CD4-positive, CD25-positive, alpha-beta regulatory T cell (primary cell): ENCODE measurements around the gene TMEM158. TPM values are rescaled to one million over a fixed set of nuclear protein-coding genes. Genes with fewer than 3 reads are reported as not detected.

Experiments
- ATAC-seq, 2 donors: fragments of 150-1000 bp; cut with Tn5 transposase; one replicate each; pipeline ENCODE4 v1.10.0; 2021; ENCODE audit warnings: low read depth in 2 of 2, moderate number of reproducible peaks in 2 of 2, moderate library complexity in 1 of 2
- DNase-seq, 3 donors: peaks; one replicate each; pipeline versions ENCODE4 v3.0.0 to v3.0.0-alpha.2; 2012 to 2022; ENCODE audit warnings: mixed read lengths in 1 of 3
- H3K27ac ChIP-seq: one replicate; pipeline ENCODE4 v1.7.0; 2013; ENCODE audit warnings: mild to moderate bottlenecking, low read length; ENCODE audit not compliant: insufficient read depth, poor library complexity, severe bottlenecking
- H3K27me3 ChIP-seq: one replicate; pipeline ENCODE4 v1.7.0; 2013; ENCODE audit warnings: low read length; ENCODE audit not compliant: control insufficient read depth, insufficient read depth
- H3K36me3 ChIP-seq: one replicate; pipeline ENCODE4 v1.7.0; 2013; ENCODE audit warnings: mild to moderate bottlenecking, low read length, moderate library complexity; ENCODE audit not compliant: control insufficient read depth, insufficient read depth
- H3K4me1 ChIP-seq: 2 replicates; pipeline ENCODE4 v1.7.0; 2013; ENCODE audit warnings: mild to moderate bottlenecking, low read length; ENCODE audit not compliant: insufficient read depth, control insufficient read depth, poor library complexity, severe bottlenecking
- H3K4me3 ChIP-seq: one replicate; pipeline ENCODE4 v1.7.0; 2013; ENCODE audit warnings: low read depth, mild to moderate bottlenecking, low read length, moderate library complexity
- H3K9me3 ChIP-seq, 2 experiments: 1 replicate in 1 of 2; 2 replicates in 1 of 2; pipeline ENCODE4 v1.7.0; 2013; ENCODE audit warnings: low read length in 2 of 2, mild to moderate bottlenecking in 1 of 2, moderate library complexity in 1 of 2; ENCODE audit not compliant: control insufficient read depth in 2 of 2
- H3K27ac Mint-ChIP-seq, 3 donors: one replicate each; pipeline ENCODE4 v1.8.0; 2020 to 2022; ENCODE audit warnings: mild to moderate bottlenecking in 3 of 3, mixed read lengths in 3 of 3, moderate library complexity in 2 of 3
- H3K27me3 Mint-ChIP-seq: one replicate; pipeline ENCODE4 v1.8.0; 2022; ENCODE audit warnings: mild to moderate bottlenecking, mixed read lengths
- H3K36me3 Mint-ChIP-seq: one replicate; pipeline ENCODE4 v1.8.0; 2020; ENCODE audit warnings: mixed read lengths
- H3K4me1 Mint-ChIP-seq, 4 donors: one replicate each; pipeline ENCODE4 v1.8.0; 2020 to 2022; ENCODE audit warnings: mixed read lengths in 4 of 4, mild to moderate bottlenecking in 1 of 4
- H3K4me3 Mint-ChIP-seq, 4 donors: one replicate each; pipeline ENCODE4 v1.8.0; 2020 to 2022; ENCODE audit warnings: mild to moderate bottlenecking in 4 of 4, mixed read lengths in 4 of 4, moderate library complexity in 3 of 4
- H3K9me3 Mint-ChIP-seq, 7 donors: one replicate each; pipeline ENCODE4 v1.8.0; 2020 to 2022; ENCODE audit warnings: mixed read lengths in 7 of 7, mild to moderate bottlenecking in 3 of 7, moderate library complexity in 2 of 7
- polyA plus RNA-seq, 4 donors: library from polyadenylated mRNA; unstranded; fragments of 300-500 nt; fragmentation: Illumina TruSeq; gene quantifications; one replicate each; pipeline ENCODE4 v1.2.3, GENCODE V29; 2021
- total RNA-seq: library from RNA; stranded (reverse); gene quantifications from one replicate; pipeline ENCODE4 v1.2.3, GENCODE V29; 2022

Gene TMEM158
- total and polyA plus RNA-seq, 5 donors from 2014 or later, result 0.57 TPM; not detected in 4

DNA sequence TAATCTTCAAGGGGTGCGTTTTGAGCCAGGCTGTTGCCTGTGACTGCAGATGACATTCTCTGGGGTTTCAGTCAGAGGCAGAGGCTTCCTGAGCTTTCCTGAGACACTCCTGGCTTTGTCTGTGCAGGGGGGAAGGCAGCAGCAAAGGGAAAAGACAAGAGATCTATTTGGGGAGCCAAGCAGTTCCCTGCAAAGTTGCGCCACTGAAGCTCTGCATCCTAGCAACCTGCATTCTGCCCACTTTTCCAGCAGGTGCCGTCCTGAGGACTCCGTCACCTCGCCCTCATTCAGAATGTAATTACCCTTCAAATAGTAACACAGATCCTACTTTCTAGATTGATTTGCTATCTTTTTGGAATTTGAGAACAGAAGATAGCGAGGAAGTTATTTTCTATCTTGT lies 1.9 kb upstream of the TMEM158 start:
- Mint-ChIP-seq H3K9me3 (peaks cover 0 to 2% (median 0%) of the 10 kb centered on the region in 7 donors), H3K36me3 (no peaks in the 10 kb centered on the region), H3K27ac (no peak overlapping the region), H3K27me3 (peaks cover 70% of the 10 kb centered on the region), H3K4me1 (peaks cover 0 to 12% (median 9%) of the 10 kb centered on the region in 4 donors), H3K4me3 (peak overlapping the region in 3 of 4 donors; percentile 8 to 78 (median 72))
- ATAC-seq (no peak), DNase-seq (no peak)
- peaks cover 13% of the 10 kb centered on the region for H3K4me1 ChIP-seq
- H3K27ac ChIP-seq, result no peak overlapping the region
- no peak overlapping the region for H3K4me3 ChIP-seq
- no peaks in the 10 kb centered on the region for H3K36me3 ChIP-seq
- H3K27me3 ChIP-seq, result peaks cover 56% of the 10 kb centered on the region
- H3K9me3 ChIP-seq, result no peaks in the 10 kb centered on the region

DNA sequence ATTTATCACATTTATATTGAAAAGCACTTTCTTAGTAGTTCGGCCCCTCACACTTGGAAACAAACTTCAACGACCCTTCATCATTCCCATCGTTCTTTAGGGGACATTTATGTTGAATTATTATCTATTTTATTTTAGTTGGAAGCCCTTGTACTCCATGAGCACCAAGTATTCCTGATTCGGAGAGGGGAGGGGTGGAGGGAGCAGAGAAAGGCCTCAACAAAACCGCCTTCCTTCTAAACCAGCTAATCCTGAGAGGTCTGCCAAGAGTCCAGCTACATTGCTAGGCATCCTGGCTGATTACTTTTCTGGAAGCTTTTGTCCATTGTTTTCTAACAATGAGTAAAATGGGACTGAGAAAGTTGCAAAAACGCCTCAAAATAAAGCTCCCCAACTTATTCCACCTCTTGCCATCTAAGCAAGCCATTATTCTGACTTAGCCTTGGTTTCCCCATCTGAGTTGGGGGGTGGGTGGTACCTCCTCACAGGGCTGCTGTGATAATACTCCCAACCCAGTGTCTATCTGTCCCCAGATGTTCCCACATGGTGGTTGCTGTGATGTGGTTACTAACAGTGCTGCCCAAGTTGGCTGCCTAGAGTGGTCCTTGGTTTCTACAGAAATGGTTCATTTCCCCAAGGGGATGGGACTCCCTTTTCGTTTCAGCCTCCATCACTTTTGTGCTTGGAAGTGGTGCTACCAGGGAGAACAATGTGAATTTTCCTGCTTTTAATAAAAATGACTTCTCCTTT lies 1.2 kb upstream of the TMEM158 start:
- no peaks in the 10 kb centered on the region for H3K36me3 Mint-ChIP-seq
- H3K36me3 ChIP-seq, result no peaks in the 10 kb centered on the region
- H3K27me3 ChIP-seq, result peaks cover 60% of the 10 kb centered on the region
- H3K9me3 ChIP-seq, result no peaks in the 10 kb centered on the region
- DNase-seq (no peak), ATAC-seq (no peak)
- peaks cover 0 to 12% (median 9%) of the 10 kb centered on the region in 4 donors for H3K4me1 Mint-ChIP-seq
- no peak overlapping the region for H3K27ac Mint-ChIP-seq
- peaks cover 73% of the 10 kb centered on the region for H3K27me3 Mint-ChIP-seq
- H3K9me3 Mint-ChIP-seq, result peaks cover 0 to 2% (median 0%) of the 10 kb centered on the region in 7 donors
- no peak overlapping the region for H3K27ac ChIP-seq
- H3K4me3 Mint-ChIP-seq, result peak overlapping the region; percentile 72 to 85 (median 80)
- H3K4me3 ChIP-seq, result no peak overlapping the region
- peaks cover 13% of the 10 kb centered on the region for H3K4me1 ChIP-seq

DNA sequence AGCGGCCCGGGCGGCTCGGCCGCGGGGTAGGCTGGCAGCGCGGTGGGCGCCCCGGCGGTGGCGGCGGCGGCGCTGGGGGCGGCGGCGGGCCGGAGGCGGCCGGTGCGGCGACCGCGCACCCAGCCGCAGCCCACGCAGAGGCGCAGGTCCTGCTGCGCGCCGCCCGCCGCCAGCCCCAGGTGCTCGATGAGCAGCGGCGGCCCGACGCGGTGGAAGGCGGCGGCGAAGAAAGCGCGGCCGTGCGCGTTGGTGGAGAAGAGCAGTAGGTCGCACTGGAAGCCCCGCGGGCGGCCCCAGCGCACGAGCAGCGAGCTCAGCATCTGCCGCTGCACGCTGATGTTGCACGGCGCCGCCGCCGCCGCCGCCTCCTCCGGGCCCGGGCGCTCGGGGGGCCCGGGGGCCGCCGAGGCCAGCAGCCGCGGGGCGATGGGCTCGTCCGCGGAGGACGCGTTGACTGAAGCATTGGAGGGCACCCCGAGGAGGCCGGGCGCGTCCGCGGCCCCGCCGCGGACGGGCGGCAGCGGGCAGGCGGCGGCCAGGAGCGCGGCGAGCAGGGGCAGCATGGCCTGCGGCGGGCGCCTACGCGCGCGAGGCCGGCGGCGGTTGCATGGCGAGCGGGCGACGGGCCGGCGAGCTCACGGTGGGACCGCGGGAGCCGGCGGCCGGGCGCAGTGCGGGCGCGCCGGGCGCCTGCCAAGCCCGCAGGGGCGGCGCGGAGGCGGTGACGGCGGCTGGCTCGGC lies 452 bp downstream of the TMEM158 start:
- H3K27me3 Mint-ChIP-seq, result peaks cover 73% of the 10 kb centered on the region
- peaks cover 53% of the 10 kb centered on the region for H3K27me3 ChIP-seq
- peak in 2 of 3 donors; percentile 11 to 51 for DNase-seq

DNA sequence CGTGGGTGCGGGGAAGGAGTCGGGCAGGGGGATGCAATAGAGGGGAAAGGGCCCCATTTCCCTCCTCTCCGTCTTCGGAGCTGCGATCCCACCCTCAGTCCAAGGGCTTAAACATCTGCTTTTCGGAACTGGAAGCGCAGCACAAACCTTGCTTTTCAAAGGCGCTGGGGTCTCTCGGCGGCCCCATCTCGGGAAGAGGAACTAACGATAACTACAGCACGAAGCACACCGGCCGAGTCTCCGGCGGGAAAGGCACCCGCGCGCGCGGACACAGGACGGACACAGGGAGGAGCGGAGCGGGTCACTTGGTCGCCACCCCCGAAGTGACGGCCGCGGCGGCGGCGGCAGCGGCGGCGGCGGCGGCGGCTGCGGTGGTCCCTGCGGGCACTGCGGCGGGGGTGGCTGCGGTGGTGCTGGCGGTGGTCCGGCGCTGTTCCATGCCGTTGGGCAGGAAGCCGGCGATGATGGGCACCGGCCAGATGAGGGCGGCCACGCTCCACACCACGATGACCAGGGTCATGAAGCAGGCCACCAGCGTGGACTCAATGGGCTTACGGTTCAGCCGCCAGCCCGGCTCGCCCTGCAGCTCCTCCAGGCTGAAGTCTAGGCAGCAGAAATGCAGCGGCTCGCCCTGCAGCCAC lies 1.1 kb downstream of the TMEM158 start:
- no peaks in the 10 kb centered on the region for H3K36me3 ChIP-seq
- ATAC-seq (no peak), DNase-seq (peak in 1 of 3 donors; percentile 16)
- Mint-ChIP-seq H3K27me3 (peaks cover 73% of the 10 kb centered on the region), H3K27ac (no peak overlapping the region), H3K36me3 (no peaks in the 10 kb centered on the region), H3K4me3 (peak overlapping the region; percentile 87 to 92 (median 90)), H3K4me1 (peaks cover 0 to 12% (median 9%) of the 10 kb centered on the region in 4 donors), H3K9me3 (peaks cover 0 to 2% (median 0%) of the 10 kb centered on the region in 7 donors)
- H3K27ac ChIP-seq, result no peak overlapping the region
- H3K27me3 ChIP-seq, result peaks cover 51% of the 10 kb centered on the region
- H3K9me3 ChIP-seq, result no peaks in the 10 kb centered on the region
- no peak overlapping the region for H3K4me3 ChIP-seq
- H3K4me1 ChIP-seq, result peaks cover 13% of the 10 kb centered on the region

More for the DNA sequence above, 452 bp downstream of the TMEM158 start:
- peaks cover 0 to 12% (median 9%) of the 10 kb centered on the region in 4 donors for H3K4me1 Mint-ChIP-seq
- Histone ChIP-seq H3K4me1 (peaks cover 13% of the 10 kb centered on the region), H3K36me3 (no peaks in the 10 kb centered on the region), H3K27ac (no peak overlapping the region), H3K9me3 (no peaks in the 10 kb centered on the region), H3K4me3 (no peak overlapping the region)
- H3K9me3 Mint-ChIP-seq, result peaks cover 0 to 2% (median 0%) of the 10 kb centered on the region in 7 donors
- H3K4me3 Mint-ChIP-seq, result no peak overlapping the region
- peak; percentile 30 to 44 for ATAC-seq
- no peaks in the 10 kb centered on the region for H3K36me3 Mint-ChIP-seq
- no peak overlapping the region for H3K27ac Mint-ChIP-seq

DNA sequence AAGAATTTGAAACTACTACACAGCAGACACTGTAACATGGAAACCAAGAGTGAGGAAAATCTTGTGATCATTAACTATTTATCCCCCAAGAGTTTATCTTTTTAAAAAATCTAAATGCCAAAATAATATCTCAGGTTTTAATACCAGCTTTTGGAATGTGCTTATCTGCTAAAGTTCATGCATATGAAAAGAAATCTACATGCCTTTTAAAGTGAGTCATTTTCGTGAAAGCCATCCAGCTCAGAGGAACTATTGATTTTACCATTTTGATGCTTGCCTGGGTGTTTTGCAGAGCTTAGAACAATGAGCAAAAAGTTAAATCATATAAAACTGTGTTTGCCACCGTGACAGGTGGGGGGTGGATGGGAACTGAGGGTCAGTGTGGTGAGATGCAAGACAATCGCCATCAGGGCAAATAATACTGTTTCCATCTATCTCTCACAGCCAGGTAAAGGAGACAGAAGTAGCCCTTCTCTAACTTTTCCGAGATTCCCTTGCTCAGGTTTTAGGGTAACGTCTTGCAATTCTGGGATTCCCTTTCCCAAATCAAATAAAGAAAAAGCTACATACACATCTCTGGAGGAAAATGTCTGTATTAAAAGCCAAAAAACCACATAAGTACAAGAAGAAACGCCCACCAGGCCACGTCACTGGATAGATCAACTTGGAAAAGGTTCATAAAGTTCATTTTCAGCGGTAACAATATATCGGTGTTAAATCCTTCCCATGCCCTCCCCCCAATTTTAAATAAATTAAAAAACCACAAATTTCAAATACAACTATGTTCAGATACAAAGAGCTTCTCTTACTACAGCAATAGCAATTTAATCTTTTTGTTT lies 2.0 kb downstream of the TMEM158 start:
- no peaks in the 10 kb centered on the region for H3K9me3 ChIP-seq
- no peaks in the 10 kb centered on the region for H3K36me3 ChIP-seq
- H3K27ac ChIP-seq, result no peak overlapping the region
- Mint-ChIP-seq H3K27me3 (peaks cover 69% of the 10 kb centered on the region), H3K4me1 (peaks cover 0 to 12% (median 9%) of the 10 kb centered on the region in 4 donors), H3K36me3 (no peaks in the 10 kb centered on the region), H3K27ac (no peak overlapping the region), H3K4me3 (peak overlapping the region; percentile 49 to 90 (median 74)), H3K9me3 (peaks cover 0 to 2% (median 0%) of the 10 kb centered on the region in 7 donors)
- H3K4me3 ChIP-seq, result no peak overlapping the region
- ATAC-seq, result no peak
- DNase-seq, result no peak
- H3K27me3 ChIP-seq, result peaks cover 47% of the 10 kb centered on the region
- peaks cover 13% of the 10 kb centered on the region for H3K4me1 ChIP-seq

DNA sequence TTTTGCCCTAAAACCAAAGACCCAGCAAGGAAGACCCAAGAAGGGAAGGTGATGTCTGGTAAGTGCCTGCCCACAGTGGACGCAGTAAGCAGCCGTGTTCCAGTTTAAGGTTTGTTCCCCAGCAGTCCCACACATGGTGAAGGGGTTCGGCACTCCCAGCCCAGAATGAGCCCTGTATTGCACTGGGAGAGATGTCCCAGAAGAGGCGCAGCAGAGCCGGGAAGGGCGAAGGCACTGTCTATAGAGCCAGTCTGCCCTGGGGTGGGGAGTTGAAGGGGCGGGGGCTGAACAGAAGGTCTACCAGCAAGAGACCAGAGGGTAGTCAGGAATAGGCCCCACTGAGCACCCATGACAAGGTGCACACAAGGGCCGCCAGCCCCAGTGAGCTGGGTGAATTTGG lies 6.4 kb downstream of the TMEM158 start:
- Histone ChIP-seq H3K36me3 (no peaks in the 10 kb centered on the region), H3K4me3 (no peak overlapping the region), H3K27me3 (peaks cover 31% of the 10 kb centered on the region), H3K4me1 (peaks cover 2% of the 10 kb centered on the region), H3K9me3 (no peaks in the 10 kb centered on the region), H3K27ac (no peak overlapping the region)
- Mint-ChIP-seq H3K4me1 (peaks cover 0 to 4% (median 2%) of the 10 kb centered on the region in 4 donors), H3K27me3 (peaks cover 67% of the 10 kb centered on the region), H3K27ac (no peak overlapping the region), H3K4me3 (no peak overlapping the region), H3K9me3 (peaks cover 0 to 2% (median 0%) of the 10 kb centered on the region in 7 donors), H3K36me3 (no peaks in the 10 kb centered on the region)
- no peak for ATAC-seq
- no peak for DNase-seq
